Cardiac fibroblast (primary cell): ENCODE data around the gene TBC1D22B.

Experiments used
- DNase-seq, 2 donors: peaks; one replicate each; pipeline versions ENCODE4 v3.0.0 to v3.0.0-alpha.2; 2010; ENCODE audit warnings: low read depth in 2 of 2
- H3K4me3 ChIP-seq, 2 donors: replicated peaks in 1 of 2; 1 replicate in 1 of 2; 2 replicates in 1 of 2; pipeline ENCODE4 v1.5.1; 2011; ENCODE audit warnings: low read depth in 2 of 2, low read length in 2 of 2, mild to moderate bottlenecking in 2 of 2, moderate library complexity in 1 of 2
- CTCF ChIP-seq: IDR thresholded peaks from one replicate; pipeline ENCODE4 v1.5.1; 2011; ENCODE audit warnings: low read depth, mild to moderate bottlenecking, low read length, inconsistent platforms

The TBC1D22B gene

GRCh38 chr6:37257634-37258404 lies at the start of gene TBC1D22B, which contains the start of gene TMEM217:
Gene TBC1D22B (plus strand): TSS chr6:37257772. CDS start chr6:37257918, 146 bp downstream.
Gene TMEM217 (minus strand): TSS chr6:37258144. CDS start chr6:37219030, 39,114 bp downstream.
- H3K4me3 ChIP-seq = peak within 1 kb of the TSS; percentile 79 to 98
- TF ChIP-seq CTCF = no peak
- peak; percentile 95 for DNase-seq

GRCh38 chr6:37207903-37208456 lies 49.6 kb upstream of the TBC1D22B start:
- peak; percentile 85 to 89 for DNase-seq
- TF ChIP-seq CTCF = peak; percentile 90
- H3K4me3 ChIP-seq = no peak overlapping the region

GRCh38 chr6:37208793-37209192 lies 48.8 kb upstream of the TBC1D22B start:
- TF ChIP-seq CTCF = no peak
- H3K4me3 ChIP-seq = no peak overlapping the region
- DNase-seq = no peak

GRCh38 chr6:37209461-37210205 lies 47.9 kb upstream of the TBC1D22B start:
- TF ChIP-seq CTCF = no peak
- H3K4me3 ChIP-seq = no peak overlapping the region
- DNase-seq = no peak

GRCh38 chr6:37210313-37210968 lies 47.1 kb upstream of the TBC1D22B start:
- H3K4me3 ChIP-seq = no peak overlapping the region
- TF ChIP-seq CTCF = peak; percentile 91
- peak; percentile 91 for DNase-seq

- DNase-seq = no peak
- H3K4me3 ChIP-seq = no peak overlapping the region
- TF ChIP-seq CTCF = no peak
These were observed 45.3 kb upstream of the TBC1D22B start for GRCh38 chr6:37212268-37212667.
